Measurements from ENCODE around the gene DAO.

- TF ChIP-seq CTCF (IDR thresholded peaks at IDR 0.05) (peak; percentile 31 to 64 (median 52)), POLR2A (IDR thresholded peaks at IDR 0.05) (no peak)
Measured at GRCh38 chr12:108884116-108885012, 4.5 kb downstream of the DAO start.
